K562 (cell line): ENCODE data around the gene SYNJ2. TPM values are rescaled to one million over a fixed set of nuclear protein-coding genes. Genes with fewer than 3 reads are reported as not detected.

ENCODE experiments used
- HEY1 ChIP-seq: fragments of 250-450 bp; sonication (Bioruptor Pico); IDR thresholded peaks from 2 replicates; pipeline ENCODE4 v1.5.0; 2020; ENCODE audit warnings: mild to moderate bottlenecking, moderate library complexity, borderline replicate concordance
- HNRNPUL1 ChIP-seq: fragments of 200-400 bp; formaldehyde crosslinking; IDR thresholded peaks from 2 replicates; pipeline ENCODE4 v1.6.1; 2017; ENCODE audit warnings: low read length
- RB1 ChIP-seq: fragments of 450-650 bp; IDR thresholded peaks from 2 replicates; pipeline ENCODE4 v1.6.1; 2017; ENCODE audit warnings: low read depth, mild to moderate bottlenecking
- RBM15 ChIP-seq: fragments of 200-400 bp; formaldehyde crosslinking; IDR thresholded peaks from 2 replicates; pipeline ENCODE4 v1.6.1; 2018; ENCODE audit warnings: mild to moderate bottlenecking, low read length, moderate library complexity; ENCODE audit not compliant: insufficient read depth
- SAP30 ChIP-seq: fragments of 200-600 bp; sonication (generic); IDR thresholded peaks from 2 replicates; pipeline ENCODE4 v1.6.1; 2012; ENCODE audit warnings: borderline replicate concordance, low read depth, mild to moderate bottlenecking, moderate library complexity, low read length, control low read depth, inconsistent platforms; ENCODE audit not compliant: insufficient read depth, poor library complexity, severe bottlenecking
- SRSF3 ChIP-seq: fragments of 200-400 bp; formaldehyde crosslinking; IDR thresholded peaks from 2 replicates; pipeline ENCODE4 v1.6.1; 2016; ENCODE audit warnings: mild to moderate bottlenecking, low read length, moderate library complexity; ENCODE audit not compliant: insufficient read depth
- TAF7 ChIP-seq: fragments of 450-650 bp; IDR thresholded peaks from 2 replicates; pipeline ENCODE4 v1.6.1; 2016; ENCODE audit warnings: missing genetic modification characterization, missing compliant biosample characterization
- UBTF ChIP-seq, 2 experiments: IDR thresholded peaks; 2 replicates each; pipeline ENCODE4 v1.6.1; 2012; ENCODE audit warnings: improper control_type of control experiment in 2 of 2, low read depth in 2 of 2, low read length in 2 of 2, borderline replicate concordance in 1 of 2
- ZBTB40 ChIP-seq, 2 experiments: fragments of 450-650 bp in 1 of 2; sonication (generic) in 1 of 2; formaldehyde crosslinking in 1 of 2; IDR thresholded peaks; 2 replicates each; pipeline versions ENCODE4 v1.7.1 to v1.9.0; 2016 to 2022; ENCODE audit warnings: inconsistent platforms in 1 of 2, mild to moderate bottlenecking in 1 of 2, missing genetic modification reagents in 1 of 2
- ZNF354B ChIP-seq: fragments of 250-450 bp; sonication (Bioruptor Pico); IDR thresholded peaks from 2 replicates; pipeline ENCODE4 v1.4.0; 2020
- polyA plus RNA-seq, 8 experiments: library from polyadenylated mRNA; depleted of rRNA in 4 of 8; stranded (reverse) in 5 of 8; unstranded in 3 of 8; fragments of >200 nt; fragmentation: Nextera tagmentation in 2 of 8; fragmentation: Illumina TruSeq in 1 of 8; extraction: Ambion mirVana in 2 of 8; extraction: Trizol in 1 of 8; gene quantifications; 2 replicates each; pipeline versions ENCODE4 v1.2.1 to v1.2.3, GENCODE V29; 2011 to 2014; ENCODE audit warnings: inconsistent platforms in 1 of 8, missing spikeins in 1 of 8
- total RNA-seq, 7 experiments: library from RNA; depleted of rRNA in 6 of 7; stranded (reverse); fragments of >200 nt in 6 of 7; fragmentation: Illumina TruSeq in 2 of 7; extraction: Trizol in 2 of 7; gene quantifications; 2 replicates each; pipeline versions ENCODE4 v1.2.1 to v1.2.3, GENCODE V29; 2011 to 2021; ENCODE audit warnings: low replicate concordance in 1 of 7
- TF ChIP-seq, protein P1 (sequence below): fragments of 250-450 bp; sonication (Bioruptor Pico); IDR thresholded peaks from 2 replicates; pipeline ENCODE4 v1.5.0; 2021; ENCODE audit warnings: mild to moderate bottlenecking, borderline replicate concordance

SYNJ2 gene
- total and polyA plus RNA-seq, 9 of the 15 experiments (the other 6 are each of a cell fraction or from before 2014, with no cell fraction given), result 3.0 to 27.7 (median 17.8) TPM

DNA sequence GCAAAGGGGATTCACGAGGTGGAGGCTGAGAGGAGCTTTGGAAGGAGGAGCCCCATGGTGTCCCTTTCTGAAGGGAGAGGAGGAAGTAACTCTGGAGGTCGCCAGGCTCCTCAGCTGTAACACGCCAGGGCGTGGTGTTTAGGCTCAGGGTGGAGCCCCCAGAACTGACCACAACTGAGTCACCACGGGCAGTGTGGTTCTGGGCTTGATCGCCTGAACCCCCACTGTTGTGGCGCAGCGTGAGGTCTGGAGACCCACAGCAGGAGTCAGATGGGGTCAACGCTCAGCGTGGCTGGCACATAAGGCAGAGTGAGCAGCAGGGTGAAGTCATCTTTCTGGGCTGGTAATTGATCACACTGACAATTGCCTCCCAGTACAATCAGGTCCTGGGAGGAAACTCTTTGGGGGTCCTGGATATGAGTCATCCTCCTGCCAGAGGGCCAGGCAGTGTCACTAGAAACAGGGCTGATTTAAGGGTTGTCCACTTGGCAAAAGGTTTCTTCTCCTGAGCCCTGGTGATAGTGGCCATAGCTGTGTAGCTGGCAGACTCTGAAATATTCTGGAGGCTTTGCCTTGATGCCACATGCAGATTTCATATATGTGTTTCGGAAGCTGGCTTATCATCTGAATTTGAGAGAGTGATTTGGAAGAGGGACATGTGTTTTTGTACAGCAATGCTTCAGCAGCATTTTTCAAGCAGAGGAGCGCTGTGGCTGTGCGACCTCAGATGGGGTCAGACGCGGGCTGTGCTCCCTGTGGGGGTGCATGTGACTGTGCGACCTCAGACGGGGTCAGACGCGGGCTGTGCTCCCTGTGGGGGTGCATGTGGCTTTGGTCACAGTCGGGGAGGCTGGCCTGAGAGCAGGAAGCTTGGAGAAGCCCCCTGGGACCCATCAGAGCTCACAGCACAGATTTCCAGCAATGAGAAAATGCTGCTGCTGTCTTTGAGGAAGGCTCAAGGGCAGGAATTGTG lies 50.0 kb downstream of the SYNJ2 start (continued):
- TF ChIP-seq ZBTB40 (IDR thresholded peaks at IDR 0.05), result no peak
- TF ChIP-seq ZBTB40 (CRISPR knock-in tag; IDR thresholded peaks at IDR 0.05), result no peak
- TF ChIP-seq, protein P1, sequence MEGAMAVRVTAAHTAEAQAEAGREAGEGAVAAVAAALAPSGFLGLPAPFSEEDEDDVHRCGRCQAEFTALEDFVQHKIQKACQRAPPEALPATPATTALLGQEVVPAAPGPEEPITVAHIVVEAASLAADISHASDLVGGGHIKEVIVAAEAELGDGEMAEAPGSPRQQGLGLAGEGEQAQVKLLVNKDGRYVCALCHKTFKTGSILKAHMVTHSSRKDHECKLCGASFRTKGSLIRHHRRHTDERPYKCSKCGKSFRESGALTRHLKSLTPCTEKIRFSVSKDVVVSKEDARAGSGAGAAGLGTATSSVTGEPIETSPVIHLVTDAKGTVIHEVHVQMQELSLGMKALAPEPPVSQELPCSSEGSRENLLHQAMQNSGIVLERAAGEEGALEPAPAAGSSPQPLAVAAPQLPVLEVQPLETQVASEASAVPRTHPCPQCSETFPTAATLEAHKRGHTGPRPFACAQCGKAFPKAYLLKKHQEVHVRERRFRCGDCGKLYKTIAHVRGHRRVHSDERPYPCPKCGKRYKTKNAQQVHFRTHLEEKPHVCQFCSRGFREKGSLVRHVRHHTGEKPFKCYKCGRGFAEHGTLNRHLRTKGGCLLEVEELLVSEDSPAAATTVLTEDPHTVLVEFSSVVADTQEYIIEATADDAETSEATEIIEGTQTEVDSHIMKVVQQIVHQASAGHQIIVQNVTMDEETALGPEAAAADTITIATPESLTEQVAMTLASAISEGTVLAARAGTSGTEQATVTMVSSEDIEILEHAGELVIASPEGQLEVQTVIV (CRISPR knock-in tag), result no peak
- no peak for TF ChIP-seq UBTF (IDR thresholded peaks at IDR 0.05; ENCODE audit: borderline replicate concordance in 1 of 2, low read depth in 2 of 2, low read length in 2 of 2)
- TF ChIP-seq RB1, result no peak
- TF ChIP-seq TAF7 (tag), result no peak
- TF ChIP-seq SRSF3, result no peak
- no peak for TF ChIP-seq HEY1 (CRISPR knock-in tag)
- no peak for TF ChIP-seq HNRNPUL1
- TF ChIP-seq RBM15, result no peak
- TF ChIP-seq SAP30, result no peak
- no peak for TF ChIP-seq ZNF354B (CRISPR knock-in tag)
